Activated T-cell treated with anti-CD3 and anti-CD28 coated beads, Interleukin-2, amount 50 U/mL, for 24 hours (primary cell): ENCODE measurements around the gene PRTN3.
"Not testable (repeated sequence)": the region's sequence is repeated elsewhere in the genome, so short reads cannot be mapped to it uniquely, and the experiment has no call there.

Experiments used
- DNase-seq: peaks from one replicate; pipeline ENCODE4 v3.0.0-alpha.2; 2020
- H3K27ac Mint-ChIP-seq: 2 replicates; pipeline ENCODE4 v1.8.0; 2020; ENCODE audit warnings: mild to moderate bottlenecking, mixed read lengths
- H3K27me3 Mint-ChIP-seq: 2 replicates; pipeline ENCODE4 v1.8.0; 2020; ENCODE audit warnings: mixed read lengths
- H3K36me3 Mint-ChIP-seq: 2 replicates; pipeline ENCODE4 v1.8.0; 2020; ENCODE audit warnings: low read depth, mixed read lengths
- H3K4me1 Mint-ChIP-seq: 2 replicates; pipeline ENCODE4 v1.8.0; 2020; ENCODE audit warnings: low read depth, mixed read lengths
- H3K4me3 Mint-ChIP-seq: 2 replicates; pipeline ENCODE4 v1.8.0; 2020; ENCODE audit warnings: mild to moderate bottlenecking, moderate library complexity, mixed read lengths
- H3K9me3 Mint-ChIP-seq: 2 replicates; pipeline ENCODE4 v1.8.0; 2020; ENCODE audit warnings: mixed read lengths

PRTN3 gene

DNA sequence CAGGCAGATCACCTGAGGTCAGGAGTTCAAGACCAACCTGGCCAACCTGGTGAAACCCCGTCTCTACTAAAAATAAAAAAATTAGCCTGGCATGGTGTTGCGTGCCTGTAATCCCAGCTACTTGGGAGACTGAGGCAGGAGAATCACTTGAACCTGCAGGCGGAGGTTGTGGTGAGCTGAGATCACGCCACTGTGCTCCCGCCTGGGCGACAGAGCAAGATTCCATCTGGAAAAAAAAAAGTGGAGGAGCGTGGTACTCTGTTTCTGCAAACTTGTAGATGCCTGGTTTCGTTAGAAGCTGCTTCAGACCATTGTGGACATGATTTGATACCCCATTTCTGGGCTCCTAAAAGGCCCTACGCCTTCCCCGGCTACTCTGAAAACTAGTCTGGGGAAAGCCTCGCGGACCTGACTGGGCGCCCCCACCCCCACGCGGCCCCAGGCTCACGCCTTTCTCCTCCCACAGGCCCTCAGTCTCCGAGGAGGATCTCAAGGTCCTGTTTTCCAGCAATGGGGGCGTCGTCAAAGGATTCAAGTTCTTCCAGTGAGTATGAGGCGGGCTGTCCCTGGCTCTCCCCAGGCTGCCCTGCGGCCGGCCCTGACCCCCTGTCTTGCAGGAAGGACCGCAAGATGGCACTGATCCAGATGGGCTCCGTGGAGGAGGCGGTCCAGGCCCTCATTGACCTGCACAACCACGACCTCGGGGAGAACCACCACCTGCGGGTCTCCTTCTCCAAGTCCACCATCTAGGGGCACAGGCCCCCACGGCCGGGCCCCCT lies 30.5 kb upstream of the PRTN3 start:
- H3K36me3 Mint-ChIP-seq: peaks cover 71% of the 10 kb centered on the region
- H3K27ac Mint-ChIP-seq: peak overlapping the region; percentile 67
- H3K4me3 Mint-ChIP-seq: peak overlapping the region; percentile 38
- H3K27me3 Mint-ChIP-seq: no peaks in the 10 kb centered on the region
- no peak for DNase-seq
- H3K9me3 Mint-ChIP-seq: no peaks in the 10 kb centered on the region
- no peaks in the 10 kb centered on the region for H3K4me1 Mint-ChIP-seq

DNA sequence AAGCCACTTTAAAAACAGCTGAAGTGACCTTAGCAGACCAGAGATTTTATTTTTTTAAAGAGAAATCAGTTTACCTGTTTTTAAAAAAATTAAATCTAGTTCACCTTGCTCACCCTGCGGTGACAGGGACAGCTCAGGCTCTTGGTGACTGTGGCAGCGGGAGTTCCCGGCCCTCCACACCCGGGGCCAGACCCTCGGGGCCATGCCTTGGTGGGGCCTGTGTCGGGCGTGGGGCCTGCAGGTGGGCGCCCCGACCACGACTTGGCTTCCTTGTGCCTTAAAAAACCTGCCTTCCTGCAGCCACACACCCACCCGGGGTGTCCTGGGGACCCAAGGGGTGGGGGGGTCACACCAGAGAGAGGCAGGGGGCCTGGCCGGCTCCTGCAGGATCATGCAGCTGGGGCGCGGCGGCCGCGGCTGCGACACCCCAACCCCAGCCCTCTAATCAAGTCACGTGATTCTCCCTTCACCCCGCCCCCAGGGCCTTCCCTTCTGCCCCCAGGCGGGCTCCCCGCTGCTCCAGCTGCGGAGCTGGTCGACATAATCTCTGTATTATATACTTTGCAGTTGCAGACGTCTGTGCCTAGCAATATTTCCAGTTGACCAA lies 29.8 kb upstream of the PRTN3 start:
- Mint-ChIP-seq H3K27me3 (no peaks in the 10 kb centered on the region), H3K9me3 (peaks cover 2% of the 10 kb centered on the region), H3K27ac (no peak overlapping the region), H3K36me3 (peaks cover 71% of the 10 kb centered on the region), H3K4me1 (no peaks in the 10 kb centered on the region), H3K4me3 (no peak overlapping the region)
- no peak for DNase-seq

DNA sequence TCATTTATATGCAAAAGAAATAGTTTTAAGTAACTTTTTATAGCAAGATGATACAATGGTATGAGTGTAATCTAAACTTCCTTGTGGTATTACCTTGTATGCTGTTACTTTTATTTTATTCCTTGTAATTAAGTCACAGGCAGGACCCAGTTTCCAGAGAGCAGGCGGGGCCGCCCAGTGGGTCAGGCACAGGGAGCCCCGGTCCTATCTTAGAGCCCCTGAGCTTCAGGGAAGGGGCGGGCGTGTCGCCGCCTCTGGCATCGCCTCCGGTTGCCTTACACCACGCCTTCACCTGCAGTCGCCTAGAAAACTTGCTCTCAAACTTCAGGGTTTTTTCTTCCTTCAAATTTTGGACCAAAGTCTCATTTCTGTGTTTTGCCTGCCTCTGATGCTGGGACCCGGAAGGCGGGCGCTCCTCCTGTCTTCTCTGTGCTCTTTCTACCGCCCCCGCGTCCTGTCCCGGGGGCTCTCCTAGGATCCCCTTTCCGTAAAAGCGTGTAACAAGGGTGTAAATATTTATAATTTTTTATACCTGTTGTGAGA lies 29.2 kb upstream of the PRTN3 start:
- no peak for DNase-seq
- Mint-ChIP-seq H3K9me3 (peaks cover 5% of the 10 kb centered on the region), H3K27me3 (no peaks in the 10 kb centered on the region), H3K27ac (no peak overlapping the region), H3K36me3 (peaks cover 73% of the 10 kb centered on the region), H3K4me3 (no peak overlapping the region), H3K4me1 (no peaks in the 10 kb centered on the region)

DNA sequence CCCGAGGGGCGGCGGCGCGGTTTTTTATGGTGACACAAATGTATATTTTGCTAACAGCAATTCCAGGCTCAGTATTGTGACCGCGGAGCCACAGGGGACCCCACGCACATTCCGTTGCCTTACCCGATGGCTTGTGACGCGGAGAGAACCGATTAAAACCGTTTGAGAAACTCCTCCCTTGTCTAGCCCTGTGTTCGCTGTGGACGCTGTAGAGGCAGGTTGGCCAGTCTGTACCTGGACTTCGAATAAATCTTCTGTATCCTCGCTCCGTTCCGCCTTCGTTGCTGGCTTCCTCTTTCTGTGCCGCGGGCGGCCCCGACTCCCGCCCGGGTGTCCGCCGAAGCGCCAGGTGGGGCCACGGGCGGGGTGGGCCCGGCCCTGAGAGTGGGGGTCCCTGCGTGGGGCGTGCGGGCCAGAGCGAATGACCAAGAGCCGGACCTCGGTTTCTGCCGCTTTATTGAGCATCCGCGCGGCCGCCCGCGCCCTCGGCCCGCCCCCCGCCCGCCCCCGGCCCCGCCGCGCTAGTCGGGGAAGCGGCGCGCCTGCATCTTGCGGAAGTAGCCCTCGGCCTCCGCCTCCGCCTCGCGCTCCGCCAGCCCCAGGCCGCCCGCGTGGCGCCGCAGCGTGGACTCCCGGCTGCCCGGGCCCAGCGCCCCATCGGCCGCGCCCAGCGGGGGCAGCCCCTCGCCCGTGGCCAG lies 28.6 kb upstream of the PRTN3 start:
- H3K4me3 Mint-ChIP-seq: no peak overlapping the region
- peaks cover 68% of the 10 kb centered on the region for H3K36me3 Mint-ChIP-seq
- no peak for DNase-seq
- H3K27ac Mint-ChIP-seq: peak overlapping the region; percentile 47
- H3K9me3 Mint-ChIP-seq: peaks cover 6% of the 10 kb centered on the region
- no peaks in the 10 kb centered on the region for H3K27me3 Mint-ChIP-seq
- H3K4me1 Mint-ChIP-seq: no peaks in the 10 kb centered on the region

DNA sequence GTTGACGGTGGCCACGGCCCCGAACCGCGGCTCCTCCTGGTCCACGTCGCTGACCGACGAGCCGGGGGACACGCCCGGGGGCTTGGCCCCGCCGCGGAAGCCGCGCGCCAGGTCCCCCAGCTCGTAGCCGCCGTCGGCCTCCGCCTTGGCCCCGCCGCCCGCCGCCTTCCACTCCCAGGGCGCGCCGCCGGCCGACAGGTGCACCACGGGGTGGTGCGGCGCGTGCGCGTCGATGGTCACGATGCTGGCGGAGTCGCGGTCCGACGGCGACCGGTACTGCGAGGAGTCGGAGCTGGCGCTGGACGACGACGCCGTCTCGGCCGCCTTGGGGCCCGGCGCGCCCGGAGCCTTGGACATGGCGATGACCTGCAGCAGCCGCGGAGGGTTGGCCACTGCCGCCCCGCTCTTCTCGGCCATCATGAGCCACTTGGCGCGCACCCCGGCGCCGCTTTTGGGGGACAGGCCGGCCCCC lies 28.0 kb upstream of the PRTN3 start:
- Mint-ChIP-seq H3K27ac (no peak overlapping the region), H3K36me3 (peaks cover 62% of the 10 kb centered on the region), H3K4me1 (no peaks in the 10 kb centered on the region), H3K27me3 (no peaks in the 10 kb centered on the region), H3K9me3 (peaks cover 6% of the 10 kb centered on the region), H3K4me3 (no peak overlapping the region)
- DNase-seq: no peak

DNA sequence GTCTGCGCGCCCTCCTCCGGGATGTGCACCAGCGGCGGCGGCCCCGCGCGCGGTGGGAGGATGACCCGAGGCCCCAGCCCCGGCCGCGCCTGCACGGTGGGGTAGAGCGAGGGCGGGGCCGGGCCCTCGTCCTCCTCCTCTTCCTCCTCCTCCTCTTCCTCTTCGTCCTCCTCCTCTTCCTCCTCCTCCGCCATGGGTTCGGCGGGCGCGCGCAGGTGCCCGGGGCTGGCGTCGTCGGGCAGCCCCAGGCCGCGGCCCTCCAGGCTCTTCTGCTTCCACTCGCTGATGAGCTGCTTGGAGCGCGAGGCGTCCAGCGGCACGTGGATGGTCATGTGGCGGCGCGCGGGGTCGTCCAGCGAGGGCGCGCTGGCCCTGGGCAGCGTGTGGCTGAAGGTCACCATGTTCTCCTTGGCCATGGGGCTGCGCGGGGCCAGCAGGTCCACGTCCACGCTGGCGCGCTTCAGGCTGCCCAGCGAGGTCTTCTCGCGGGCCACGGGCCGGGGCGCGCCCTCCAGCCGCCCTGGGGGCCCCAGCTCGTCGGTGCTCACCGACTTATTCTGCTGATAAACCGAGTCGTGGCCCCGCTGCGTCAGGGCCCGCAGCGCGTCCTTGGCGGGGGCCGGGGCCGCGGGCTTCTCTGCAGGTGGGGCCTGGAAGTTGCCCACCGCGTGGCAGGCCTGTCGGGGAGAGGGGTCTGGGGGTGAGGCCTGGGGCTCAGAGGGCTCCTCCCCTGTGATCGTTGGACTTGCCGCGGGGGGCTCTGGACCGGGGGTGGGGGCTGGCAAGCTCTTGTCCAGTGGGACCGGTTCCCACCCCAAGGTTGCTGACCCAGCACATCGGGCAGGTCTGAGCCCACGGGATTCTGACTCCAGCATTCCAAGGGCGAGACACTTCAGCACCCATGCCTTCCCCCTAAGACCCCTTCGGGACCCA lies 27.3 kb upstream of the PRTN3 start:
- Mint-ChIP-seq H3K4me1 (no peaks in the 10 kb centered on the region), H3K27ac (peak overlapping the region; percentile 29), H3K9me3 (peaks cover 6% of the 10 kb centered on the region), H3K4me3 (no peak overlapping the region), H3K36me3 (peaks cover 58% of the 10 kb centered on the region), H3K27me3 (no peaks in the 10 kb centered on the region)
- no peak for DNase-seq

DNA sequence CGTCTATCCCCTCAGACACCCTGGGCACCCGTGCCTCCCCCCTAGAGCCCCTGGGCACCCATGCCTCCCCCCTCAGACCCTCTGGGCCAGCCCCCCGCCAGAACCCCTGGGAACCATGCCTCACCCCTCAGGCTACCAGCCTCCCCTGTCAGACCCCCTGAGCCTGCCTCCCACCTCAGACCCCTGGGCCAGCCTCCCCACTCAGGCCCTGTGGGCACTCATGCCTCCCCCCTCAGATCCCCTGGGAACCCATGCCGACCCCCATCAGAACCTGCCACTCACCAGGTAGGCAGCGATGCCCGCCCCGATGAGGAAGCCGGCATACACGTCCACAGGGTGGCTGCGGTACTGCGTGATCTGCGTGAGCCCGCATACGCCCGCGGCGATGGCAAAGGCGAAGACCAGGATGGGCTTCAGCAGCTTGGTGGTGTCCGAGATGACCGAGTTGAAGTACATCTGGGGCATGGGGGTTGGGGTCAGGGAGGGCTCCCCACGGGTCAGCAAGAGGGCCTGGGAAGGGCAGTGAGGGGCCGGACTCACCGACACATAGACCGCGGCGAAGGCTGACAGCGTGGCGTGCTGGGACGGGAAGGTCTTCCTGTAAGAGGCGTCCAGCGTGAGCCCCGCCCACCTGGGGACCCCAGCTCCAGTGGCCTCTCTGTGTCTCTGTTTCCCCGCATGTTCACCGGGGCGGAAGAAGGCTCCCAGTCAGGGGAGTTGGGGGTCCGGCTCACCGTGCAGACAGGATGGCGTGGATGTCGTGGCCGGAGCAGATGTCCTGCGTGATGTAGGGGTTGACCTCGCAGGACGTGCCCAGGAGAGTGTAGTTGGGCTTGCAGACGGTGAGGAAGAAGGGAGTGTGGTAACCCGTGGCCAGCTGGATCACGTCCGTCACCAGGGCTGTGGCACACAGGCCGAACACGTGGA lies 26.4 kb upstream of the PRTN3 start:
- Mint-ChIP-seq H3K36me3 (peaks cover 50% of the 10 kb centered on the region), H3K4me3 (peak overlapping the region; percentile 28)

DNA sequence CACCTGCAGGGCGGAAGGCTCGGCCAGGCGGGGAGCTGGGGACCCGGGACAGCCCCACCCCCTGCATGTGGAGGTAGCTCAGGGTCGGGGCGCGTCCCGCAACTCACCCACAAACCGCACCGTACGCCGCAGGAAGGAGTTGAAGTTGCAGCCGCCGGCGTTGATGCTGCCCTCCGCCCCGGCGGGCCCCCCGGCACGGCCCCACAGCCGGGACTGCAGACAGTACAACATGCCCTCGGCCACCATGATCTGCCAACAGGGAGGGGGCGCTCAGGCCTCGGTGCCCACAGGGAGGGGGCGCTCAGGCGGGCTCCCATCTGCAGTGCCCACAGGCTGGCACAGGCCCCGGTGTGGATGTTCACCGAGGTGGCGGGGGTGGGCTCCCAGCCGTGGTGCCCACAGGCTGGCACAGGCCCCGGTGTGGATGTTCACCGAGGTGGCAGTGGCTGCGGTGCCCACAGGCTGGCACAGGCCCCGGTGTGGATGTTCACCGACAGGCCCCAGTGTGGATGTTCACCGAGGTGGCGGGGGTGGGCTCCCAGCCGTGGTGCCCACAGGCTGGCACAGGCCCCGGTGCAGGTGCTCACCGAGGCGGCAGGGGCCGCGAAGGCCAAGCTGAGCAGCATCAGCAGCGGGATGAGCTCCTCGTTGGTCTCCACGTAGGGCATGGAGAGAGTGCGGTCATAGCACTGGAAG lies 25.6 kb upstream of the PRTN3 start:
- no peaks in the 10 kb centered on the region for H3K4me1 Mint-ChIP-seq
- H3K27ac Mint-ChIP-seq: peak overlapping the region; percentile 81

More for the DNA sequence above, 26.4 kb upstream of the PRTN3 start:
- Mint-ChIP-seq H3K4me1 (no peaks in the 10 kb centered on the region), H3K9me3 (peaks cover 6% of the 10 kb centered on the region), H3K27ac (peak overlapping the region; percentile 79), H3K27me3 (no peaks in the 10 kb centered on the region)
- DNase-seq: peak; percentile 50

DNA sequence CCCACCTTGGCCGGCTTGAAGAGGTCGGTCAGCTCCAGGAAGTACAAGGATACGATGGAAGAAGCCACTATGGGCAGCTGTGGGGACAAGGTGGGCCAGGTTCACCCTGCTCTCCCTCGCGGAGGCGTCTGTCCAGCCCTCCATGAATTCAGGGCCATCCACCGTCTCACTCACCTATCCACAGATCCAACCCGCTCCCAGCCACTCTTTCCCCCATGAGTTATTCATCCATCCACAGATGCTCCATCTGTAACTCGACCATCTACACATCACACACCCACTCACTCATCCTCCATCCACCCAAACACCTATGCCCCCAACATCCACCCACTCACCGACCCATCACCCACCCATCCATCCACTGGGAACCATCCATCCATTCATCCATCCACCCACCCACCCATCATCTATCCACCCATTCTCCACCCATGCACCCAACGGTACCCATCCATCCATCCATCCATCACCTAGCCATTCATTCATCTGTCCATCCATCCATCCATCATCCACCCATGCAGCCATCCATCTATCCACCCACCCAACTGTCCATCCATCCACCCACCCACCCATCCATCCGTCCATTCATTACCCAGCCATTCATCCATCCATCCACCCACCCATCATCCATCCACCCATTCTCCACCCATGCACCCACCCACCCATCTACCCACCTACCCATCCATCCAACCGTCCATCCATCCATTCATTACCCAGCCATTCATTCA lies 24.9 kb upstream of the PRTN3 start:
- Mint-ChIP-seq H3K27ac (peak overlapping the region; percentile 81), H3K36me3 (peaks cover 36% of the 10 kb centered on the region), H3K9me3 (peaks cover 6% of the 10 kb centered on the region), H3K4me1 (no peaks in the 10 kb centered on the region), H3K27me3 (no peaks in the 10 kb centered on the region), H3K4me3 (no peak overlapping the region)
- no peak for DNase-seq

More for the DNA sequence above, 25.6 kb upstream of the PRTN3 start:
- Mint-ChIP-seq H3K9me3 (peaks cover 6% of the 10 kb centered on the region), H3K4me3 (peak overlapping the region; percentile 28), H3K36me3 (peaks cover 42% of the 10 kb centered on the region), H3K27me3 (no peaks in the 10 kb centered on the region)
- DNase-seq: no peak

DNA sequence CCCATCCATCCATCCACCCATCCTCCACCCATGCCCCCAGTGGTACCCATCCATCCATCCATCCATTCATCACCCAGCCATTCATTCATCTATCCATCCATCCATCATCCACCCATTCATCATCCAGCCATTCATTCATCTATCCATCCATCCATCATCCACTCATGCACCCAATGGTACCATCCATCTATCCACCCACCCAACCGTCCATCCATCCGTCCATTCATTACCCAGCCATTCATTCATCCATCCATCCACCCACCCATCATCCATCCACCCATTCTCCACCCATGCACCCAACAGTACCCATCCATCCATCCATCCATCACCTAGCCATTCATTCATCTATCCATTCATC lies 24.3 kb upstream of the PRTN3 start:
- H3K9me3 Mint-ChIP-seq: peaks cover 6% of the 10 kb centered on the region
- no peak overlapping the region for H3K4me3 Mint-ChIP-seq
- no peak overlapping the region for H3K27ac Mint-ChIP-seq
- no peaks in the 10 kb centered on the region for H3K4me1 Mint-ChIP-seq
- peaks cover 33% of the 10 kb centered on the region for H3K36me3 Mint-ChIP-seq
- DNase-seq: no peak
- no peaks in the 10 kb centered on the region for H3K27me3 Mint-ChIP-seq

DNA sequence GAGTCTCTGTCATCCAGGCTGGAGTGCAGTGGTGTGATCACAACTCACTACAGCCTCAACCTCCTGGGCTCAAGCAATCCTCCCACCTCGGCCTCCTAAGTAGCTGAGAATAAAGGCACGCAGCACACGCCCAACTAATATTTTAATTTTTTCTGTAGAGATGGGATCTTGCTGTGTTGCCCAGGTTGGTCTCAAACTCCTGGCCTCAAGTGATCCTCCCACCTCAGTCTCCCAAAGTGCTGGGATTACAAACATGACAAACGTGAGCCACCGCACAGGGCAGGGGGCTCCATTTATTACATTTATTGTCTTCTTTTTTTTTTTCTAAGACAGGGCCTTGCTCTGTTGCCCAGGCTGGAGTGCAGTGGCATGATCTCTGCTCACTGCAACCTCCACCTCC lies 20.6 kb upstream of the PRTN3 start:
- not testable (repeated sequence) for H3K9me3 Mint-ChIP-seq, H3K4me1 Mint-ChIP-seq, H3K27ac Mint-ChIP-seq, H3K4me3 Mint-ChIP-seq, DNase-seq
- Mint-ChIP-seq H3K27me3 (peaks cover 18% of the 10 kb centered on the region), H3K36me3 (peaks cover 11% of the 10 kb centered on the region)

DNA sequence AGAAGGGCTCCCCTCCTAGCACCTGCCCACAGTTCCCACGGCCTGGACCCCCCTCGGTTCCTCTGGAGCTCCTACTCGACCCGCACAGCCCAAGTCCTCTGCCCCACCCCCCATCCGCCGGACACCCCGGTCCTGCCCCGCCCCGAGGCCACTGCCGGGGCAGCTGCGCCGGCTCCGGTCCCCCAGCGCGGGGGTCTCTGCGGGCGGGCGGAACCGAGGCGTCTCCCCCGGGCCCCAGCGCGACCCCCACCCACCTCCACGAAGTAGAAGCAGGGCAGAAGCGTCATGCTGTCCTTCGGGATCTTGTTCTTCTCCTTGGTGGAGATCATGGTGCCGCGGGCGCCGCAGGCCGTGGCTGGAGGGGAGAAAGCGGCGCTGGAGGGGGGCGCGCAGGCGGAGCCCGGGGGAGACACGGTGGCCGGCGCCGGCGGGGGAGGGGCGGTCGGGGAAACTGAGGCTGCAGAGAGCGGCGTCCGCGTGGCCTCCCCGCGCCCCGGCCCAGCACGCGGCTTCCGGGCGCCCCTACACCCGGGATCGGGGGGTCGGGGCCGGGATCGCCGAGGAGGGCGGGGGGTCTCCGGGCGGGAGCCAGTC lies 19.5 kb upstream of the PRTN3 start:
- peaks cover 3% of the 10 kb centered on the region for H3K9me3 Mint-ChIP-seq
- H3K4me1 Mint-ChIP-seq: no peaks in the 10 kb centered on the region
- peaks cover 21% of the 10 kb centered on the region for H3K27me3 Mint-ChIP-seq
- no peak overlapping the region for H3K4me3 Mint-ChIP-seq
- DNase-seq: no peak
- peaks cover 4% of the 10 kb centered on the region for H3K36me3 Mint-ChIP-seq
- no peak overlapping the region for H3K27ac Mint-ChIP-seq
